Stimulated activated CD4-positive, alpha-beta T cell treated with anti-CD3 and anti-CD28 coated beads, Interleukin-1b, Interleukin-23, amount 100 ng/mL, for 1 hour (primary cell): ENCODE data around the gene MOB3A.
A peak's percentile ranks its signal among the peaks of the same experiment; 100 is the strongest.
"Not testable (repeated sequence)": the region's sequence is repeated elsewhere in the genome, so short reads cannot be mapped to it uniquely, and the experiment has no call there.

Experiments used
- DNase-seq, 2 donors: peaks; one replicate each; pipeline ENCODE4 v3.0.0-alpha.2; 2020; ENCODE audit warnings: low read depth in 2 of 2

Gene MOB3A

DNA sequence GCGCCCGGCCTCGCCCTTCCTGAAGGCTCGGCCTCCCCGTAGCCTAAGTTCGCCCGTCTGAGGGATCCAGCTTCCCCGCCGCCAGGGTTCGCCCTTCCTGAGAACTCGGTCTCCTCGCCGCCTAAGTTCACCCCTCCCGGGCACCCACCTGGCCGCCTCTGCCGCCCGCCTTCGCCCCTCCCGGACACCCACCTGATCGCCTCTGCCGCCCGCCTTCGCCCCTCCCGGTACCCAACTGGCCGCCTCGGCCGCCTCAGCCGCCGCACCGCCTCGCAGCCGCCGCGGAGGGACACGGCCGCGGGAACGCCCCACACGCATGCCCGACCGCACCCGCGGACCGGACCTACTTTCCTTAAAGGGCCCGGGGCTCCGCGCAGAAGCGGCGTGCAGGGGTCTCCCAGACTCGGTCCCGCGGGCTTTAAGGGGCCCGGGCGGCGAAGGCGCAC is at the start of gene MOB3A:
TSS of gene MOB3A (minus strand) at position 293 of the 446 bp plus-strand sequence. CDS start 17,766 bp downstream, outside the sequence.
- peak; percentile 68 to 72 for DNase-seq

DNA sequence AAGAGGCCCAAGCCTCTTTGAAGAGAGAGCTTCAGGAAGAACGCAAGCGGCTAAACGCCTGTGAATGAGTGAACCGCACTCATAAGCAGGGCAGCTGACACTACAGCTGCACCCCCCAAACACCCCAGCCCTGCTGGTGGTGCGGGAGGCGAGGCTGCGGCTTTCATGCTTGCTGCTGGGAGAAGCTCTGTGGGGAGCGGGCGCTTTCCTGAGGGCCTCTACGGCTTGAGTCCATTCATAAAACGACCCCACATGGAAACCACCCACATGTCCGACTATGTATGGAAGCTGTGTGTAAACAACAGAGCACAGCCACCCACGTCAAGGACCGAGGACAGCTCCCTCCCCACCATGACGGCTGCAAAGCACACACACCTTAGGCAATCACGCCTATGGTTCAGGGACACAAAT is 49.7 kb upstream of the MOB3A start:
- DNase-seq, result no peak

DNA sequence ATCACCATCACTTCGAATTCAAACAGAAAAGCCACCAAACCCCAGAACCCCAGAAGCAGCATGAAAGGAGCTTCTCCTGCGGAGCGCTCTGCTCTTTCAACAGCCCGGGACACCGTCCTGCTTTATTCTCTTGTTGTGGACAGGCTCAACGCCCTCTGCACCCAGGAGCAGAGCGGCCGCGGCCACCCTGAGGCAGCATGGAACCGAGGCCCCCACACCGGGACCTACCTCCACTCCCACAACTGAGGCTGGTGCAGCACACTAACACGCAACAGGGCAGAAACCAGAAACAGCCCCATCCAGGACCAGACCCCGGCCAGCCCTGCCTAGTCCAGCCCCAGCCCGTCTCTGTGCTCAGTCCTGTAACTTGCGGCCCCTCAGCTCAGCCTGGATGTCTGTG is 48.1 kb upstream of the MOB3A start:
- DNase-seq, result no peak

DNA sequence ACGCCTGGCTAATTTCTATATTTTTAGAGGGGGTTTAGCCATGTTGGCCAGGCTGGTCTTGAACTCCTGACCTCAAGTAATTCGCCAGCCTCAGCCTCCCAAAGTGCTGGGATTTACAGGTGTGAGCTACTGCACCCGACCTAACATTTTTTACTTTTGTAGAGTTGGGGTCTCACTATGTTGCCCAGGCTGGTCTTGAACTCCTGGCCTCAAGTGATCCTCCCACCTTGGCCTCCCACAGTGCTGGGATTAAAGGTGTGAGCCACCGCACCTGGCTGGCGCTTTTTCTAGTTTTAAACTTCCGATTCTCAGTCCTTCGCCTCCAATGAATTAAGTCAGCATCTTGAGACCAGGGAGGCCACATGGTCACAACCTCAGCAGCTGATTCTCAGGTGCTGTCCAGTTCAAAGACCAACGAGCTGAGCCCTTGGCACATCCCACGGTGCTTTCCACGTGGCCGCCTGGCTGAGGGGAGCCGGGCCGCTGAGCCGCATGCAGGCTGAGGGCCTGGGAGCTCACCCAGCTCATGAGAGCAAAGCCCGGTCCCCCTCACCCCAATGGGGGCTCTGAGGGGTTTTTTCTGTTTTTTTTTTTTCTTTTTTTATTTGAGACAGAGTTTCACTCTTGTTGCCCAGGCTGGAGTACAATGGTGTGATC is 46.2 kb upstream of the MOB3A start:
- no peak for DNase-seq

DNA sequence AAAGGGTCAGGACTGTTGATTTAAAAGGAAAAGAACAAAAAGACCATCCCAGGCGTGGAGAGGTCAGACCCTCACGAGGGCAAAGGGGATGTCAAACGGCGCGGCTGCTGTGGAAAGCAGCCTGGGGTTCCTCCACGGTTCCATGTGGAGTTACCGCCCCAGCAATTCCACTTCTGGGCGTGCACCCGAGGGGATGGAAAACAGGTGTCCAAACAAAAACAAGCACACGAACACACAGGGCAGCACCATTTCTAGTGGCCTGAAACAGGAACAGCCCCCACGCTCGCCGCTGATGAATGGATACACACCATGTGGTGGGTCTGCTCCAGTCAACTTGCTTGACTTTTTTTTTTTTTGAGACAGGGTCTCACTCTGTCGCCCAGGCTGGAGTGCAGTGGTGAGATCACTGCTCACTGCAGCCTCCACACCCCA is 44.0 kb upstream of the MOB3A start:
- DNase-seq, result no peak

DNA sequence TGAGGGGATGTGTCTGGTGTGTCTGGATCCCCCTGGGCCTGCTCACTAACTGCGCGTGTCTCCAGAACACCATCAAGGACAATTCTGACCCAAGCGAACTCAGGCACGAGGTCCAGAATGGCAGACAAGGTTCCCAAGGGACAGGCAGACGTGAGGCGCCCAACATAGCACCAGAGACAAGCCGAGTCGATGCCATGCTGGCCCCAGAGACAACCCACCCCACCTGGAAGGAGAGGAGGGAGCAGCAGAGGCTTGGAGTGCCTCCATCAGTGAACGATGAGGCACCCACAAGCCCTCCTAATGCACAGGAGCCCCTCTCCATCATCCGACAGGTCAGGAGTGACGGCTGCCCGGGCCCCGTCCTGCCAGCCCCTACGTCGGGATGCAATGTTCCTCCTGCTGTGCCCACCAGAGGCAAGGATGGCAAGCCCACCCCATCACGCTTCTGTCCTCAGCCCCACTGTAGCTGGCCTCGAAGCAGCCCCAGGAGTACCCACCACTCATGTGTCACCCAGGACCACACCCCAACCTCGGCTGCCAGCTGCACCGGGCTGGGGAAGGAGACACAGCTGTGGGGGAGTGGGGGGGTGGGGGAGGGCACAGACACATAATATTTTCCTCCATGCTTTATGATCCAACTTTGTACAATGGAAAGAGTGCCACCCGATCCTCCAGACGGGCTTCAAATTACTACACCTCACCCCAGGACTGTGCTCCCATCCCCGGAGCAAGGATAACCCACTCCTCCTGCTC is 43.4 kb upstream of the MOB3A start:
- DNase-seq, result no peak

DNA sequence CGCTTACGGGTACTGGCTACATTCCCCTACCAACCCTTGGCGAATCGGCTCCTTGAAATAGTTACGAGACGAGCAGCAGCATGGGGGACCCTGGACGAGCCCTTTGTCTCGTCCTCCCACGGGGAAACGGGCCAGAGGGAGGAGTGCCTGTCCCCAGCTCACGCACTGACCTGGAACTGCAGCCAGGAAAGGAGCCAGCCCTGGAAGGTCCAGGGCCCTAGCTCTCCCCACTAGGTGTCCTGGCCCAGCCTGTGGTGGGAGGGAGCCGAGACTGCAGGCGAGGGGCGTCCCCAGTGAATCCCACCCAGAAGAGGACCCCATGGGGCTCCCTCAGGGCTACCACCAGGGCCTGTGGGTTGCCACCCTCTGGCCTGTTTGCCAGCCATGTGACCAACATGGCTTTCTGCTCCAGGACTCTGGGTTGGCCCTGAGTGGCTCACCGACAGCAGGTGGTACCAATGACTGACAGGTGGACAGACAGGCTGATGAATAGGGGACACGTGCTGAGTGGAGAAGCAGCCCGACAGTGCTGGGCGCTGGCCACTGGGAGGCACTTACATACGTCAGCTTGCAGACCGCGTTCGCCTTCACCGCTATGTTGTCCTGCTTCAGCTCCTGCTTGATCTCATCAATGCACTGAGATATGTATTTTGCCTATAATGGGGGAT is 42.1 kb upstream of the MOB3A start:
- no peak for DNase-seq

DNA sequence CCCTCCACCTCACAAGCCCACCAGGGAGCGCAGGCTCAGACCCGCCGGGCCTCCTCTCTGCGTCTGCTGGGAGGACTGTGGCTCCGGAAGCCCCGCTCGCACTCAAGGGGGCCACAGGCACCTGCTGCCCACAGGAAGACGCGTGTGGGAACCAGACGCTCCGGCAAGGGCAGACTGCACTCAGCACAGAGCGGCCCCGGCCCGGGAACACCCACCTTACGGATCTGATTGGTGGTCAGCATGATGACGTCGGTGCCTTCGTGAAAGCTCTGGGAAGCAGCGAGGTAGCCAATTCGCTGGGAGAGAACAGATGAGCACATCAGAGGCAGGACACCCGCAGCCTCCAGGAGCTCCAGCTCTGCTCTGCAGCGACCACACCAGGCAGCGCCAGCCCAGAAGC is 40.7 kb upstream of the MOB3A start:
- DNase-seq, result no peak

DNA sequence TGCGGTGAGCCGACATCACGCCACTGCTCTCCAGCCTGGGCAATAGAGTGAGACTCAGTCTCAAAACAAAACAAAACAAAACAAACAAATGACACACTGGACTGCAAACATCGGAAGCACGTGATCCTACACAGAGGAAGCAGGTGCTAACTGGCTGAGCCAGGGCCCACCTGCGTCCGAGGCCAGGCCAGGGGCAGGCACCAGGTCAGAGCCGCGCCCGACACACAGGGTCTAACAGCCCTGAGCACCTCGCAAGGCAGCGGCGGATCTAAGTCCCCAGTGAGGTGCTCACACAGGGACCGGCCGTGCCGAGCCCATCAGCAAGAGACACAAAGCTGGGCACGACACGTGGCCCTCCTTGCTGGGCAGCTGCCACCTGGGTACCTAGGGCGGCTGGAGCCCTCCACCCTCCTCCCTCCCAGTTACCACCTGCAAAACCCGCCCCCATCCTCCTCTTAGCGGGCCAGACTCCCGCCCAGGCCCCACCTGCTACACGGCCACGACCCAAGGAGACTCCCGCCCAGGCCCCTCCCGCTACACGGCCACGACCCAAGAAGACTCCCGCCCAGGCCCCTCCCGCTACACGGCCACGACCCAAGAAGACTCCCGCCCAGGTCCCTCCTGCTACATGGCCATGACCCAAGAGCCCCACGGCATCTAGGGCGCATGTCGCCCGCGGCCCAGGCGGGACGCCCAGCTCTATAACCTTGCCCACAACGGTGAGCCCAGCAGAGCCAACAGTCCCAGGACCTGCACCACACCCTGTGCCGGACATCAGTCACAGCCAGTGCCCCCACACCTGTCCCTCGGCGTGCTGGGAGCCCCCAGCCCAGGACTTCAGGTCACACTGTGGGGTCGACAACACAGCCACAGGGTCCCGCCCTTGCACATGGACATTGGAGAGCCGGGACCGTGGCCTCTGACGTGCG is 39.6 kb upstream of the MOB3A start:
- DNase-seq, result no peak

DNA sequence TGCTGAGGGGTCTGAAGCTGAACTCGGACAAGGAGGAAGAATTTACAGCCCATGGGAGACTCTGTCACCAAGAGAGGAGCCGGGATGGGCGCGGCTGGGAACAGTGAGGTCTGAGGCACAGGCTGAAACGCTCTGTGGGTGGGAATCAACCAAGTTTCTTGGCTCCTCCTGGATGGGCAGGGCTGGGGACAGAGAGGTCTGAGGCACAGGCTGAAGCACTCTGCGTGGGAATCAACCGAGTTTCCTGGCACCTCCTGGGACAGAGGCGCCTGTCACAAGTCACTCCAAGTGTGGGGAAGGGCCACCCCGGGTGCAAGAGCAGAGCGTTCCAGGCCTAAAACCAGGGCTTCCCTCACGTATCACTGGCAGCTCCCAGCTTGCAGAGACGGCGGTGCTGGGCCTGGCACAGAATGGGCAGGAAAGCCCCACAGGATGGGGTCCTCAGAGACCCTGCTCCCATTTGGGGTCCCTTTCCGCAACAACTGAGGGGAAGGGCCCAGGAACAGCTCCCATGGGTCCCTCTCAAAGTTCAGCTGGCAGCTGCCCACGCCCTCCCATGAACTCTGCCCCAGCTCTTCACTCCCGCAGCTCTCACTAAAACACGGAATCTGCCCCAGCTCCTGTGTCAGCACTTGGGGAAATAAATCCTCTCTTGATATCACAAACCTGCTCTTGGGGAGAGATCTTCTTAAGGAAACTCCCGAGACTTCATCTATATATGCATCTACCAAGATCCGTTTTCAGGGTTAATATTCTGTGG is 36.8 kb upstream of the MOB3A start:
- DNase-seq, result no peak

DNA sequence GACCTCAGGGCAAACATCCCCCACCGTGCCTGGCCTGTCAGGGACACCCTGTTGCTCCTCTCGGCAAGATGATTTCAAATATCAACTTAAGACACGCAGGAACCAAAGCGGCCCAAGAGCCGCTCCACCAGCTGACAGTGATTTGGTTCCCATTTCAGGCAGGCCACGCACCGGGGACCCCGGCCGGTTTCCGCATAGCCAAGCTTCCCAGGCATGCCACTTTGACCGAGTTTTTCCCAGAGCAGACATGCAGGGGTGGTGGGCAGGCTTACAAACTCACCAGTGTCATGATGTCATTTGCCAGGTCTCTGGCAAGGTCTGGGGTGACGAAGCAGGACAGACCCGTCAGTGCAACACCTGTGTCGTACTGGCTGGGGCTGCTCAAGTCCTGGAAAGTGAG is 36.1 kb upstream of the MOB3A start:
- DNase-seq, result no peak

DNA sequence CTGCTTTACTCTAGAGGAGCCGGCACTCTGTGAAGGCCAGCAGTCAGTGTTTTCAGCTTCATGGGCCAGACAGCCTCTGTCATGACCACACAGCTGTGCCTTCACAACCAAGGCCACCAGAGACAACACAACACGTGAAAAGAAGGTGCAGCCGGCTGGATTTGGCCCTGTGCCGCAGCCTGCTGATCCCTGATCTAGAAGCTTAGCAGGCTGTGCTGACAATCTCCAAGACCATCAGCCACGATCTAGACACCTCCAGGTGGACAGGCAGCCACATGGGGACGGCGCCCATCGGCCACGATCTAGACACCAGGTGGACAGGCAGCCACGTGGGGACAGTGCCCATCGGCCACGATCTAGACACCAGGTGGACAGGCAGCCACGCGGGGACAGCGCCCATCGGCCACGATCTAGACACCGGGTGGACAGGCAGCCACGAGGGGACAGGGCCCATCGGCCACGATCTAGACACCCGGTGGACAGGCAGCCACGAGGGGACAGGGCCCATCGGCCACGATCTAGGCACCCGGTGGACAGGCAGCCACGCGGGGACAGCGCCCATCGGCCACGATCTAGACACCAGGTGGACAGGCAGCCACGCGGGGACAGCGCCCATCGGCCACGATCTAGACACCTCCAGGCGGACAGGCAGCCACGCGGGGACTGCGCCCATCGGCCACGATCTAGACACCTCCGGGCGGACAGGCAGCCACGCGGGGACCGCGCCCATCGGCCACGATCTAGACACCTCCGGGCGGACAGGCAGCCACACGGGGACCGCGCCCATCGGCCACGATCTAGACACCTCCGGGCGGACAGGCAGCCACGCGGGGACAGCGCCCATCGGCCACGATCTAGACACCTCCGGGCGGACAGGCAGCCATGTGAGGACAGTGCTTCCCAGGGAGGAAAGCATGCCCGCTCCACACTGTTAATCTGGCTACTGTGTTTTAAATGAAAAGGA is 35.2 kb upstream of the MOB3A start:
- DNase-seq, result not testable (repeated sequence)

DNA sequence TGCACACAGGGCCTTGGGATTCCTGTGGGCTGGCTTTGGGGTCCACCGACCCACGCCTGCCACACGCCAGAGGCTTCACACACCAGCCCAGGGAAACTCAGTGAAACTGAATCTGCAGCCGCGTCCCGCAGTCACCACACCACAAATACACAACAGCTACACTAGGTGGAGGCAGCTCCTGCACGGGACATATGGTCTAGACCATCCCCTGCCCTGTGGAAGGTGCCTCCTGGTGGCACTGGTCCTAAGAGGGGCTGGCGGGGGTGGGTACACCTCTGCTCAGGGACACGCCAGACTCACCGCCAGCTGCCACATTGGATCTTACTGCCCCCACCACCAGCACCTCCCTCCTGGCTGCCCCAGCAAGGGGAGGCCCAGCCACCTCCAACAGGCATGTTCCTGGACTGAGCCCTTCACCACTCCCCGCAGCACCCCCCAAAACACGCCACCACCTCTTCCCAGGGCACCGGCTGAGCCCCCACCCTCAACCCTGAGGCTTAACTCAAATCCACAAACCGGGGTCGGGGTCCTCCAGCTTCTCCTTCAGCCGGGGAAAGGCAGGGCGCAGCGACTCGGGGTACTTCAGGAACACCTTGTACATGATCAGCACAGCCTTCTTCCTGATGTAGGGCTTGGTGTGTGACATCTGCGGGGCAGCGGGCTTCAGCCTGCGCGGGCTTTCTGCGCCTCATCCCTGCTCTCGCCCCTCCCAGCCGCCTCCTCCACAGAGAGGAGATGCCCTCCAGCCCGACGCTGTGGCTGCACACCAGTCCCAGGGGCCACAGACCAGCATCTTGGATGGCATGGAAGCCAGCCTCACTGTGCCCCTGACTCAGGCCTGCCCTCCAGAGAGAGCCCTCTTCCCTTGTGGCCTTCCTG is 34.0 kb upstream of the MOB3A start:
- DNase-seq, result no peak

DNA sequence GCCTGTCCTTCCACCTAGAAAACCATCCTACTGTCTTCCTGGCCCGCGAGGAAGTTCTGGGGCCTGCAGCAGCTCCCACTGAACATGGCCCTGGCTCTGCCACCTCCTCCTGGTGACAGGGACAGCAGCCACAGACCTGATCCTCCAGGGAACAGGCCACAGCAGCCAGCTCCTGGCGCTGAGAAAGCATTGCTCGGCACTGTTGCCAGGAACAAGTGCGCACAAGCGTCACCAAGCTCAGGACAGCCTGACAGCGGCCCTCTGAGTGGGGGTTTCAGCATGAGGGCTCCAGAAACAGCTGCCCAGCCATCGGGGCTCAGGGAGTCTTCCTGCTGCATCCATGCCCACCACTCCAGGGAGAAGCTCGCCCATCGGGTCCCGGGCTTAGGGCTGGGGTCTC is 33.4 kb upstream of the MOB3A start:
- no peak for DNase-seq

DNA sequence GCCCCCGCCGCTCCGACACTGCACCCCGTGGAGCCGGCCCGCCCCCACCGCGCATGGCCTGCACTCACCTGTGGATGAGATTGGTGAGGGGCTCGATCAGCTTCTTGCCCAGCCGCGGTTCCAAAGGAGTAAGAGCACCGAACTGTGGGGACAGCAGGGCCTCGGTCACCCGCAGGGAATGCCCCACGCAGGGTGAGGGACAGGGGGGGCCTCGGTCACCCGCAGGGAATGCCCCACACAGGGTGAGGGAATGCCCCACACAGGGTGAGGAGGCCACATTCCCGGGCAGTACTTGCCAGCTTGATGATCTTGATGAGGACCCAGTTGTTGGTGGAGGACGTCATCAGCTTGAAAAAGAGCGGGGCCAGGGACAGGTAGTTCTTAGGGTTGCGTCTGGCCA is 32.9 kb upstream of the MOB3A start:
- no peak for DNase-seq

DNA sequence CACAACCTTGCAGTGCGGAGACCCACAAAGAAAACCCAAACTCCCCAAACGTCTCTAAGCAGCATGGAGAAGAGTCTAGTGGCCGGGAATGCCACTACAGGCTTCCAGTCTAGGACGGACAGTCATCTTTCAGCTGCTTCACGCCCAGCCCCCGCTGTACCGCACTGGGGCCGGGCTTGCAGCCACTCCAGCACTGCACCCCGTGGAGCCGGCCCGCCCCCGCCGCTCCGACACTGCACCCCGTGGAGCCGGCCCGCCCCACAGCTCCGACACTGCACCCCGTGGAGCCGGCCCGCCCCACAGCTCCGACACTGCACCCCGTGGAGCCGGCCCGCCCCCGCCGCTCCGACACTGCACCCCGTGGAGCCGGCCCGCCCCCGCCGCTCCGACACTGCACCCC is 32.1 kb upstream of the MOB3A start:
- DNase-seq, result not testable (repeated sequence)

DNA sequence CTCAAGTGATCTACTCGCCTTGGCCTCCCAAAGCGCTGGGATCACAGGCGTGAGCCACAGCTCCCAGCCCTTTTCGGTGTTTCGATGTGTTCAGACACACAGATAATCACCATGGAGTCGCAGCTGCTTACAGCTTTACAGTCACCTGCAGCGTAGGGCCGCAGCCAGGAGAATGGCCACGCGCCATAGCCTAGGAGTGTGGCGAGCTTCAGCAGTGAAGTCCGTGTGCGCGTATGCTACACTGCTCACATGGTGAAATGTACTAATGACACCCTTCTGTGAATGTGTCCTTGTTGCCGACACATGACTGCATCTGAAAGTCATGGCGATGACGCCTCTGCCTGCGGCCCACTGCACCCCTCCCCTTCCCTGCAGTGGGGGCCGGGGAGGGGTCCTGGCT is 31.6 kb upstream of the MOB3A start:
- no peak for DNase-seq

DNA sequence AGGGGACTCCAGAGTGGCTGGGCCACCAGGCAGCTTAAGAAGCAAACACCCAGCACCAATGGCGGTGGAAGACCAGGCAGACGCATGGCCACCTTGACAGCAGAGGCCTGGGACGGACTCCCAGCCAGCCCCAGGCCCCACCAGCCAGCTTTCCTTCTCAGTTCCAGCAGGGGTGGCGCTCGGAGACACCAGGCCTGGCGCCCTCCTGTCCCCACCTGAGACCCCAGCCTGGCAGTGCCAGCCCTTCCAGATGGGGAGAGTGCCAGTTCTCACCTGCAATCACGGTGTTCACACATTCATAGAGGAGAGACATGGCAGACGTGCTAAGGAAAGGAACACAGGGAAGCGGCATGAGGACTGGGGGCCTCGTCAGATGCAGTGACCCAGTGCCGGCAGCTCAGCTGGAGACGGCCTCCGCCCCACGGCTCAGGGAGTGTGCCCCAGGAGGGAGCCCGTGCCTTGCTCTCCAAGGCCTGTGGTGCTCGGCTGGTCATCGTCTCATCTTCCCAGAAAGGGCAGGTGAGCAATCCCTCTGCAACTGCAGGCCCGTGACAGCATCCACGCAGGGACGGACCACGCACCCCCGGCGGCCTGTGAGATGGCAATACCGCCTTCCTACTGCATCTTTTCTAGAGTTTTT is 30.9 kb upstream of the MOB3A start:
- DNase-seq, result no peak
